ENCODE results near the gene ARHGAP10.

The ARHGAP10 gene

GRCh38 chr4:147733716-147734344, 1.9 kb downstream of the ARHGAP10 start:
- DNase-seq = no peak

GRCh38 chr4:147734496-147734895, 2.6 kb downstream of the ARHGAP10 start:
- no peak for DNase-seq

- DNase-seq = no peak
Observed at GRCh38 chr4:147735413-147736301, 3.8 kb downstream of the ARHGAP10 start.

GRCh38 chr4:147736458-147736857, 4.6 kb downstream of the ARHGAP10 start:
- DNase-seq = no peak

- no peak for DNase-seq
Observed at GRCh38 chr4:147737623-147738022, 5.7 kb downstream of the ARHGAP10 start.

GRCh38 chr4:147739239-147739823, 7.4 kb downstream of the ARHGAP10 start:
- DNase-seq = no peak

GRCh38 chr4:147740176-147740575, 8.3 kb downstream of the ARHGAP10 start:
- DNase-seq = no peak

GRCh38 chr4:147741190-147741788, 9.4 kb downstream of the ARHGAP10 start:
- DNase-seq = no peak

- DNase-seq = no peak
Observed at GRCh38 chr4:147747787-147748454, 16.0 kb downstream of the ARHGAP10 start.

- no peak for DNase-seq
Observed at GRCh38 chr4:147749811-147750321, 18.0 kb downstream of the ARHGAP10 start.

GRCh38 chr4:147753047-147753446, 21.2 kb downstream of the ARHGAP10 start:
- no peak for DNase-seq

GRCh38 chr4:147754037-147754445, 22.2 kb downstream of the ARHGAP10 start:
- DNase-seq = no peak

- no peak for DNase-seq
Observed at GRCh38 chr4:147755561-147756295, 23.8 kb downstream of the ARHGAP10 start.

- DNase-seq = no peak
Observed at GRCh38 chr4:147756417-147756816, 24.5 kb downstream of the ARHGAP10 start.

- no peak for DNase-seq
Observed at GRCh38 chr4:147760176-147760575, 28.3 kb downstream of the ARHGAP10 start.

GRCh38 chr4:147760695-147761094, 28.8 kb downstream of the ARHGAP10 start:
- DNase-seq = no peak

- no peak for DNase-seq
Observed at GRCh38 chr4:147761218-147761883, 29.5 kb downstream of the ARHGAP10 start.

GRCh38 chr4:147764337-147764736, 32.4 kb downstream of the ARHGAP10 start:
- DNase-seq = no peak

GRCh38 chr4:147765121-147765529, 33.2 kb downstream of the ARHGAP10 start:
- DNase-seq = no peak

GRCh38 chr4:147768113-147768512, 36.2 kb downstream of the ARHGAP10 start:
- DNase-seq = no peak

GRCh38 chr4:147769386-147769785, 37.5 kb downstream of the ARHGAP10 start:
- no peak for DNase-seq

Data from left hindlimb (tissue), 1 donor.